Thoracic aorta (tissue), 2 donors: ENCODE data around the gene RNF11. TPM values are rescaled to one million over a fixed set of nuclear protein-coding genes. Genes with fewer than 3 reads are reported as not detected.

Source experiments
- ATAC-seq: fragments of 150-250 bp; one replicate; pipeline ENCODE4 v1.8.0; 2017; ENCODE audit warnings: low read depth; ENCODE audit not compliant: insufficient number of reproducible peaks, low FRiP score
- DNase-seq: peaks from one replicate; pipeline ENCODE4 v3.0.0-alpha.2; 2020; ENCODE audit warnings: low spot score
- H3K27ac ChIP-seq, 2 donors: fragments of 200-600 bp; sonication (generic); 1 replicate in 1 of 2; 2 replicates in 1 of 2; pipeline ENCODE4 v1.5.1; 2016; ENCODE audit warnings: mild to moderate bottlenecking in 2 of 2, moderate library complexity in 2 of 2
- H3K27me3 ChIP-seq: fragments of 200-600 bp; sonication (generic); replicated peaks from 2 replicates; pipeline ENCODE4 v1.6.0; 2016; ENCODE audit warnings: mild to moderate bottlenecking; ENCODE audit not compliant: insufficient read depth
- H3K36me3 ChIP-seq: fragments of 200-600 bp; sonication (generic); one replicate; pipeline ENCODE4 v1.5.1; 2016
- H3K4me1 ChIP-seq, 2 donors: fragments of 200-600 bp; sonication (generic); 1 replicate in 1 of 2; 2 replicates in 1 of 2; pipeline versions ENCODE4 v1.5.1 to v1.6.0; 2016; ENCODE audit warnings: low read depth in 2 of 2, mild to moderate bottlenecking in 1 of 2; ENCODE audit not compliant: control insufficient read depth in 1 of 2
- H3K4me3 ChIP-seq: fragments of 200-600 bp; sonication (generic); 2 replicates; pipeline ENCODE4 v1.5.1; 2016; ENCODE audit warnings: mild to moderate bottlenecking
- H3K9me3 ChIP-seq: fragments of 200-600 bp; sonication (generic); 2 replicates; pipeline ENCODE4 v1.5.1; 2016
- CTCF ChIP-seq: fragments of 200-600 bp; sonication (generic); IDR thresholded peaks from one replicate; pipeline ENCODE4 v1.5.1; 2019; ENCODE audit warnings: antibody characterized with exemption
- total RNA-seq, 2 donors: library from RNA; depleted of rRNA; stranded (reverse); fragments of >200 nt; gene quantifications; one replicate each; pipeline versions ENCODE4 v1.1.0 to v1.2.3, GENCODE V29; 2016

The RNF11 gene
- total RNA-seq, 2 donors from 2014 or later, result 102 to 112 TPM

GRCh38 chr1:51282605-51283004 is 46.5 kb downstream of the RNF11 start:
- Histone ChIP-seq H3K27ac (peak overlapping the region; percentile 27 to 64), H3K9me3 (no peaks in the 10 kb centered on the region), H3K36me3 (no peaks in the 10 kb centered on the region), H3K4me3 (peak overlapping the region; percentile 56), H3K27me3 (no peaks in the 10 kb centered on the region), H3K4me1 (peaks cover 15 to 26% of the 10 kb centered on the region in 2 donors)
- no peak for DNase-seq
- peak; percentile 36 for ATAC-seq
- TF ChIP-seq CTCF, result no peak

GRCh38 chr1:51283979-51284378 is 47.9 kb downstream of the RNF11 start:
- H3K4me1 ChIP-seq, result peaks cover 15 to 26% of the 10 kb centered on the region in 2 donors

DNA sequence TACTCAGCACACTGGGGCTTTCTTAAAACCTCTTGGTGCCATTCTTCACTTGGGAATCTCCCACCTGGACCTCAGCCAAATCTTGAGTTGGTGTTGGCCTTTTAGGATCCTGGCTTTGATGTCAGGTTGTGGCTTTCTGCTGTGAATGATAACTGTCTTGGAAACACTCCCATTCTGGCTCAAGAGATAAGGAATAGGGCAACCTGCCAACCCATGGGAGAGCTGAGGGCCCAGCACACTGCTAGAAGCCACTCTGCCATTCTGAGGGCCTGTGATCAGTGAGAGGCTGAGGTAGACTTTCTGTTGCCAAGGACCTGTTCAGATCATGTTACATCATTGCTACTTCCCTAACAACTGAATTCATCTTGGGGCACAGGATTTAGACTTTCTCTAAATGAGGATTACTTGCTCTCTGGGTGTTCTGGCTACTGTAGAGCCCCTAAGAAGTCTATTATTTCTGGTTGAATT is 48.4 kb downstream of the RNF11 start:
- ATAC-seq, result no peak

More at GRCh38 chr1:51283979-51284378, 47.9 kb downstream of the RNF11 start:
- Histone ChIP-seq H3K9me3 (no peaks in the 10 kb centered on the region), H3K27ac (no peak overlapping the region), H3K27me3 (no peaks in the 10 kb centered on the region), H3K36me3 (no peaks in the 10 kb centered on the region), H3K4me3 (no peak overlapping the region)
- DNase-seq (no peak), ATAC-seq (no peak)
- no peak for TF ChIP-seq CTCF

GRCh38 chr1:51285055-51285454 is 49.0 kb downstream of the RNF11 start:
- Histone ChIP-seq H3K27ac (no peak overlapping the region), H3K36me3 (no peaks in the 10 kb centered on the region), H3K9me3 (no peaks in the 10 kb centered on the region), H3K27me3 (no peaks in the 10 kb centered on the region), H3K4me3 (no peak overlapping the region), H3K4me1 (peaks cover 15 to 26% of the 10 kb centered on the region in 2 donors)
- no peak for DNase-seq
- TF ChIP-seq CTCF, result no peak
- no peak for ATAC-seq

More for the DNA sequence above, 48.4 kb downstream of the RNF11 start:
- H3K9me3 ChIP-seq, result no peaks in the 10 kb centered on the region
- H3K27ac ChIP-seq, result no peak overlapping the region
- no peaks in the 10 kb centered on the region for H3K36me3 ChIP-seq
- DNase-seq, result no peak
- peaks cover 15 to 26% of the 10 kb centered on the region in 2 donors for H3K4me1 ChIP-seq
- H3K27me3 ChIP-seq, result no peaks in the 10 kb centered on the region
- H3K4me3 ChIP-seq, result no peak overlapping the region
- TF ChIP-seq CTCF, result no peak

DNA sequence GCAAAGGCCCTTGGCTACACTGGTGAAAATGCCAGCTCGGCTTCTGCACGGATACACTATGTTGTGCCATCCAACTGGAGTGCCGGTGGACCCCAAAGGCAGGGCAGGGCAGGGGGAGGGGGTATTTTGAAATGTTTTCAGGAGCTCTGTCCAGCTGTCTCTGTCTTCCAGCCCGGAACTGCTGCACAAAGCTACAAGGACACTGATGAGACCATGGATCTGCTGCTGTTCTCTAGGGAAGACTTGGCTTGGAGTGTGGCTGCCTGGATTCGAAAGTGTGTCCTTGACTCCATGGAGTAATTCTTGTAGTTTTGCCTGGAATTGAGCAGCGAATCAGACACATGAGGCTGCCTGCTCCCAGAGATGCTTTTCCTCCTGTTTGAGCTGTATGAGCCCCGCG is 51.9 kb downstream of the RNF11 start:
- H3K27ac ChIP-seq, result no peak overlapping the region
- ATAC-seq (no peak), DNase-seq (no peak)
- no peaks in the 10 kb centered on the region for H3K9me3 ChIP-seq
- H3K36me3 ChIP-seq, result no peaks in the 10 kb centered on the region
- peaks cover 4 to 12% of the 10 kb centered on the region in 2 donors for H3K4me1 ChIP-seq
- H3K4me3 ChIP-seq, result no peak overlapping the region
- TF ChIP-seq CTCF, result no peak
- H3K27me3 ChIP-seq, result no peaks in the 10 kb centered on the region
